DMS53 (cell line): ENCODE measurements around the gene THAP5.

Source experiments
- DNase-seq: peaks from one replicate; lab custom pipeline; 2025; lab: John Stamatoyannopoulos, UW

The THAP5 gene

GRCh38 chr7:108533712-108534111, 35.8 kb downstream of the THAP5 start:
- DNase-seq: no peak

- DNase-seq: no peak
Observed at GRCh38 chr7:108529341-108529740, 40.2 kb downstream of the THAP5 start.

GRCh38 chr7:108528183-108528712, 41.3 kb downstream of the THAP5 start:
- DNase-seq: peak; percentile 22

- no peak for DNase-seq
Observed at GRCh38 chr7:108526768-108527017, 42.8 kb downstream of the THAP5 start.

GRCh38 chr7:108525985-108526767, 43.3 kb downstream of the THAP5 start, which contains the start of gene PNPLA8:
Gene PNPLA8 (minus strand): TSS chr7:108526135. CDS start chr7:108515491, 10,644 bp downstream.
- peak; percentile 100 for DNase-seq

- DNase-seq: peak; percentile 79
Observed at GRCh38 chr7:108525327-108525984, 44.0 kb downstream of the THAP5 start.

- DNase-seq: no peak
Observed at GRCh38 chr7:108522780-108523179, 46.7 kb downstream of the THAP5 start.

- DNase-seq: no peak
Observed at GRCh38 chr7:108517951-108518350, 51.6 kb downstream of the THAP5 start.

GRCh38 chr7:108515630-108516029, 53.9 kb downstream of the THAP5 start:
- no peak for DNase-seq

- no peak for DNase-seq
Observed at GRCh38 chr7:108515013-108515412, 54.5 kb downstream of the THAP5 start.
